GM23338 (cell line): ENCODE data around the gene PUDP. TPM values are rescaled to one million over a fixed set of nuclear protein-coding genes. Genes with fewer than 3 reads are reported as not detected.

Experiments
- ATAC-seq: fragments of 200-7000 bp; cut with Tn5 transposase; 3 replicates; pipeline ENCODE4 v1.9.1; 2020
- DNase-seq: peaks from one replicate; pipeline ENCODE4 v3.0.0-alpha.2; 2015; ENCODE audit warnings: low spot score
- H2AFZ ChIP-seq: fragments of 200-600 bp; sonication (generic); 2 replicates; pipeline ENCODE4 v1.8.0; 2016; ENCODE audit warnings: antibody characterized with exemption, mild to moderate bottlenecking, moderate library complexity
- H3F3A ChIP-seq: fragments of 200-600 bp; sonication (generic); replicated peaks from 2 replicates; pipeline ENCODE4 v1.8.0; 2017; ENCODE audit warnings: antibody characterized with exemption, mixed run types, low read depth
- H3K27ac ChIP-seq: fragments of 200-600 bp; sonication (generic); 2 replicates; pipeline ENCODE4 v1.6.1; 2016; ENCODE audit warnings: low read depth
- H3K27me3 ChIP-seq: fragments of 200-600 bp; sonication (generic); 2 replicates; pipeline ENCODE4 v1.8.0; 2016; ENCODE audit warnings: mild to moderate bottlenecking, mixed run types, moderate library complexity; ENCODE audit not compliant: insufficient read depth
- H3K36me3 ChIP-seq: fragments of 200-600 bp; sonication (generic); 2 replicates; pipeline ENCODE4 v1.8.0; 2016; ENCODE audit warnings: mild to moderate bottlenecking; ENCODE audit not compliant: insufficient read depth
- H3K4me1 ChIP-seq: fragments of 200-600 bp; sonication (generic); 2 replicates; pipeline ENCODE4 v1.8.0; 2016; ENCODE audit warnings: mild to moderate bottlenecking, moderate library complexity; ENCODE audit not compliant: insufficient read depth
- H3K4me2 ChIP-seq: fragments of 200-600 bp; sonication (generic); 2 replicates; pipeline ENCODE4 v1.7.1; 2017; ENCODE audit warnings: mixed run types
- H3K4me3 ChIP-seq: fragments of 200-600 bp; sonication (generic); 2 replicates; pipeline ENCODE4 v1.6.1; 2016; ENCODE audit warnings: mixed run types
- H3K79me2 ChIP-seq: fragments of 200-600 bp; sonication (generic); replicated peaks from 2 replicates; pipeline ENCODE4 v1.8.0; 2017; ENCODE audit warnings: mild to moderate bottlenecking; ENCODE audit not compliant: insufficient read depth
- H3K9me2 ChIP-seq: fragments of 200-600 bp; sonication (generic); 2 replicates; pipeline ENCODE4 v1.8.0; 2017; ENCODE audit not compliant: insufficient read depth
- H4K20me1 ChIP-seq: fragments of 200-600 bp; sonication (generic); replicated peaks from 2 replicates; pipeline ENCODE4 v1.8.0; 2017; ENCODE audit warnings: mild to moderate bottlenecking; ENCODE audit not compliant: insufficient read depth
- H3K27ac Mint-ChIP-seq: 2 replicates; pipeline ENCODE4 v1.8.0; 2020; ENCODE audit warnings: inconsistent platforms, mild to moderate bottlenecking, moderate library complexity, mixed read lengths
- H3K27me3 Mint-ChIP-seq: 3 replicates; pipeline ENCODE4 v1.8.0; 2022; ENCODE audit warnings: low read depth, mild to moderate bottlenecking, moderate library complexity, mixed read lengths, inconsistent platforms; ENCODE audit not compliant: insufficient read depth, poor library complexity
- H3K36me3 Mint-ChIP-seq: 3 replicates; pipeline ENCODE4 v1.8.0; 2021; ENCODE audit warnings: low read depth, mild to moderate bottlenecking, inconsistent platforms, moderate library complexity, mixed read lengths
- H3K4me1 Mint-ChIP-seq: 3 replicates; pipeline ENCODE4 v1.8.0; 2020; ENCODE audit warnings: mild to moderate bottlenecking, inconsistent platforms, mixed read lengths
- H3K4me3 Mint-ChIP-seq: 3 replicates; pipeline ENCODE4 v1.8.0; 2021; ENCODE audit warnings: moderate library complexity, mild to moderate bottlenecking, inconsistent platforms, mixed read lengths
- H3K9me3 Mint-ChIP-seq: 3 replicates; pipeline ENCODE4 v1.8.0; 2020; ENCODE audit warnings: moderate library complexity, mild to moderate bottlenecking, inconsistent platforms, mixed read lengths
- EZH2 ChIP-seq: fragments of 200-600 bp; sonication (generic); IDR thresholded peaks from one replicate; pipeline ENCODE4 v1.8.0; 2017; ENCODE audit warnings: antibody characterized with exemption, mild to moderate bottlenecking, low read depth; ENCODE audit not compliant: unreplicated experiment
- EZH2phosphoT487 ChIP-seq: fragments of 200-600 bp; sonication (generic); IDR thresholded peaks from one replicate; pipeline ENCODE4 v1.8.1; 2018; ENCODE audit warnings: antibody characterized with exemption; ENCODE audit not compliant: unreplicated experiment
- JUNB ChIP-seq: IDR thresholded peaks from one replicate; pipeline ENCODE4 v1.6.1; 2016; ENCODE audit warnings: antibody characterized with exemption; ENCODE audit not compliant: unreplicated experiment
- NANOG ChIP-seq: IDR thresholded peaks from 2 replicates; pipeline ENCODE4 v1.6.1; 2016; ENCODE audit warnings: antibody characterized with exemption, borderline replicate concordance
- STAT1 ChIP-seq: IDR thresholded peaks from one replicate; pipeline ENCODE4 v1.6.1; 2016; ENCODE audit warnings: antibody characterized with exemption; ENCODE audit not compliant: unreplicated experiment
- ZNF114 ChIP-seq: fragments of 250-450 bp; sonication (Bioruptor Pico); IDR thresholded peaks from 2 replicates; pipeline ENCODE4 v1.5.0; 2020; ENCODE audit warnings: mild to moderate bottlenecking, moderate library complexity
- ZNF331 ChIP-seq: fragments of 250-450 bp; sonication (Bioruptor Pico); IDR thresholded peaks from 2 replicates; pipeline ENCODE4 v1.5.0; 2020; ENCODE audit warnings: low read depth, mild to moderate bottlenecking, moderate library complexity
- polyA plus RNA-seq: library from polyadenylated mRNA; unstranded; fragments of >200 nt; fragmentation: Nextera tagmentation; extraction: Ambion mirVana; gene quantifications from 2 replicates; pipeline ENCODE4 v1.2.1, GENCODE V29; 2016
- total RNA-seq: library from RNA; depleted of rRNA; stranded (reverse); fragments of >200 nt; shearing (Covaris generic); gene quantifications from 2 replicates; pipeline ENCODE4 v1.2.3, GENCODE V29; 2014
- TF ChIP-seq, protein P1 (sequence below): fragments of 250-450 bp; sonication (Bioruptor Pico); IDR thresholded peaks from 2 replicates; pipeline ENCODE4 v1.5.0; 2020; ENCODE audit warnings: mild to moderate bottlenecking, moderate library complexity
- TF ChIP-seq, protein P2 (sequence below), 2 experiments: fragments of 200-600 bp in 1 of 2; sonication (generic) in 1 of 2; conservative IDR thresholded peaks; 2 replicates each; pipeline versions ENCODE4 v1.5.1 to v1.6.1; 2016 to 2017; ENCODE audit warnings: antibody characterized with exemption in 2 of 2, low read depth in 2 of 2, mild to moderate bottlenecking in 2 of 2, moderate library complexity in 1 of 2

PUDP gene
- total and polyA plus RNA-seq, 2 experiments from 2014 or later: 17.2 to 22.4 TPM

DNA sequence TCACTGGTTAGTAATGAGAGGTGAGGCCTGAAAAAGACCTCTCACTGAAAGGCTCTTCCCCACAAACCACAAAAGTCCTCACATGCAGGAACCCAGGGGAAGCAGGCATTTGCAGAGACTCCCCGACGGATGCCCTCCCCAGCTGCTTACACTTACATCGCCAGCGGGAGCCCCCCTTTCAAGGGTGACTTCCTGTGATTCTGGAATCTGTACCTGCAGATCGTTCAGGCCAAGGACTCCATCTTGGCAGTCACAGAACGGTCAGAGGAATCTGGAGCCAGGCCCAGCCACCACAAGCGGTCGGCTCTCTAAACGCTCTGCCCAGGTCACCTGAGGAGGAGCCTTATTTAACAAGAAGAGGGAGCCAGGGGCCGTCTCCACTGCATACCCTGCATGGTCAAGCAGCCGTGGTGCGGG lies 71.7 kb downstream of the PUDP start:
- Mint-ChIP-seq H3K36me3 (peaks cover 5% of the 10 kb centered on the region; the same call in 1 of the 3 replicates), H3K27ac (no peak overlapping the region), H3K27me3 (no peaks in the 10 kb centered on the region), H3K4me1 (peaks cover 9% of the 10 kb centered on the region; the same call in 2 of the 3 replicates), H3K9me3 (no peaks in the 10 kb centered on the region), H3K4me3 (no peak overlapping the region)
- ATAC-seq: no peak
- H3F3A ChIP-seq: no peaks in the 10 kb centered on the region
- DNase-seq: no peak
- H3K9me2 ChIP-seq: no peaks in the 10 kb centered on the region
- no peaks in the 10 kb centered on the region for H3K27me3 ChIP-seq
- no peak overlapping the region for H3K4me3 ChIP-seq
- H4K20me1 ChIP-seq: no peaks in the 10 kb centered on the region
- no peak overlapping the region for H3K4me2 ChIP-seq
- H3K27ac ChIP-seq: no peak overlapping the region
- H2AFZ ChIP-seq: no peak overlapping the region
- no peaks in the 10 kb centered on the region for H3K36me3 ChIP-seq
- H3K4me1 ChIP-seq: no peaks in the 10 kb centered on the region
- 0 out of 2 replicates have a peak, but pooled peaks cover 4% of the 10 kb centered on the region for H3K79me2 ChIP-seq
- TF ChIP-seq, protein P1, sequence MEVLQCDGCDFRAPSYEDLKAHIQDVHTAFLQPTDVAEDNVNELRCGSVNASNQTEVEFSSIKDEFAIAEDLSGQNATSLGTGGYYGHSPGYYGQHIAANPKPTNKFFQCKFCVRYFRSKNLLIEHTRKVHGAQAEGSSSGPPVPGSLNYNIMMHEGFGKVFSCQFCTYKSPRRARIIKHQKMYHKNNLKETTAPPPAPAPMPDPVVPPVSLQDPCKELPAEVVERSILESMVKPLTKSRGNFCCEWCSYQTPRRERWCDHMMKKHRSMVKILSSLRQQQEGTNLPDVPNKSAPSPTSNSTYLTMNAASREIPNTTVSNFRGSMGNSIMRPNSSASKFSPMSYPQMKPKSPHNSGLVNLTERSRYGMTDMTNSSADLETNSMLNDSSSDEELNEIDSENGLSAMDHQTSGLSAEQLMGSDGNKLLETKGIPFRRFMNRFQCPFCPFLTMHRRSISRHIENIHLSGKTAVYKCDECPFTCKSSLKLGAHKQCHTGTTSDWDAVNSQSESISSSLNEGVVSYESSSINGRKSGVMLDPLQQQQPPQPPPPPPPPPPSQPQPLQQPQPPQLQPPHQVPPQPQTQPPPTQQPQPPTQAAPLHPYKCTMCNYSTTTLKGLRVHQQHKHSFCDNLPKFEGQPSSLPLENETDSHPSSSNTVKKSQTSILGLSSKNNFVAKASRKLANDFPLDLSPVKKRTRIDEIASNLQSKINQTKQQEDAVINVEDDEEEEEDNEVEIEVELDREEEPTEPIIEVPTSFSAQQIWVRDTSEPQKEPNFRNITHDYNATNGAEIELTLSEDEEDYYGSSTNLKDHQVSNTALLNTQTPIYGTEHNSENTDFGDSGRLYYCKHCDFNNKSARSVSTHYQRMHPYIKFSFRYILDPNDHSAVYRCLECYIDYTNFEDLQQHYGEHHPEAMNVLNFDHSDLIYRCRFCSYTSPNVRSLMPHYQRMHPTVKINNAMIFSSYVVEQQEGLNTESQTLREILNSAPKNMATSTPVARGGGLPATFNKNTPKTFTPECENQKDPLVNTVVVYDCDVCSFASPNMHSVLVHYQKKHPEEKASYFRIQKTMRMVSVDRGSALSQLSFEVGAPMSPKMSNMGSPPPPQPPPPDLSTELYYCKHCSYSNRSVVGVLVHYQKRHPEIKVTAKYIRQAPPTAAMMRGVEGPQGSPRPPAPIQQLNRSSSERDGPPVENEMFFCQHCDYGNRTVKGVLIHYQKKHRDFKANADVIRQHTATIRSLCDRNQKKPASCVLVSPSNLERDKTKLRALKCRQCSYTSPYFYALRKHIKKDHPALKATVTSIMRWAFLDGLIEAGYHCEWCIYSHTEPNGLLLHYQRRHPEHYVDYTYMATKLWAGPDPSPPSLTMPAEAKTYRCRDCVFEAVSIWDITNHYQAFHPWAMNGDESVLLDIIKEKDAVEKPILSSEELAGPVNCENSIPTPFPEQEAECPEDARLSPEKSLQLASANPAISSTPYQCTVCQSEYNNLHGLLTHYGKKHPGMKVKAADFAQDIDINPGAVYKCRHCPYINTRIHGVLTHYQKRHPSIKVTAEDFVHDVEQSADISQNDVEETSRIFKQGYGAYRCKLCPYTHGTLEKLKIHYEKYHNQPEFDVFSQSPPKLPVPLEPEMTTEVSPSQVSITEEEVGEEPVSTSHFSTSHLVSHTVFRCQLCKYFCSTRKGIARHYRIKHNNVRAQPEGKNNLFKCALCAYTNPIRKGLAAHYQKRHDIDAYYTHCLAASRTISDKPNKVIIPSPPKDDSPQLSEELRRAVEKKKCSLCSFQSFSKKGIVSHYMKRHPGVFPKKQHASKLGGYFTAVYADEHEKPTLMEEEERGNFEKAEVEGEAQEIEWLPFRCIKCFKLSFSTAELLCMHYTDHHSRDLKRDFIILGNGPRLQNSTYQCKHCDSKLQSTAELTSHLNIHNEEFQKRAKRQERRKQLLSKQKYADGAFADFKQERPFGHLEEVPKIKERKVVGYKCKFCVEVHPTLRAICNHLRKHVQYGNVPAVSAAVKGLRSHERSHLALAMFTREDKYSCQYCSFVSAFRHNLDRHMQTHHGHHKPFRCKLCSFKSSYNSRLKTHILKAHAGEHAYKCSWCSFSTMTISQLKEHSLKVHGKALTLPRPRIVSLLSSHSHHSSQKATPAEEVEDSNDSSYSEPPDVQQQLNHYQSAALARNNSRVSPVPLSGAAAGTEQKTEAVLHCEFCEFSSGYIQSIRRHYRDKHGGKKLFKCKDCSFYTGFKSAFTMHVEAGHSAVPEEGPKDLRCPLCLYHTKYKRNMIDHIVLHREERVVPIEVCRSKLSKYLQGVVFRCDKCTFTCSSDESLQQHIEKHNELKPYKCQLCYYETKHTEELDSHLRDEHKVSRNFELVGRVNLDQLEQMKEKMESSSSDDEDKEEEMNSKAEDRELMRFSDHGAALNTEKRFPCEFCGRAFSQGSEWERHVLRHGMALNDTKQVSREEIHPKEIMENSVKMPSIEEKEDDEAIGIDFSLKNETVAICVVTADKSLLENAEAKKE (CRISPR knock-in tag): no peak
- TF ChIP-seq, protein P2, sequence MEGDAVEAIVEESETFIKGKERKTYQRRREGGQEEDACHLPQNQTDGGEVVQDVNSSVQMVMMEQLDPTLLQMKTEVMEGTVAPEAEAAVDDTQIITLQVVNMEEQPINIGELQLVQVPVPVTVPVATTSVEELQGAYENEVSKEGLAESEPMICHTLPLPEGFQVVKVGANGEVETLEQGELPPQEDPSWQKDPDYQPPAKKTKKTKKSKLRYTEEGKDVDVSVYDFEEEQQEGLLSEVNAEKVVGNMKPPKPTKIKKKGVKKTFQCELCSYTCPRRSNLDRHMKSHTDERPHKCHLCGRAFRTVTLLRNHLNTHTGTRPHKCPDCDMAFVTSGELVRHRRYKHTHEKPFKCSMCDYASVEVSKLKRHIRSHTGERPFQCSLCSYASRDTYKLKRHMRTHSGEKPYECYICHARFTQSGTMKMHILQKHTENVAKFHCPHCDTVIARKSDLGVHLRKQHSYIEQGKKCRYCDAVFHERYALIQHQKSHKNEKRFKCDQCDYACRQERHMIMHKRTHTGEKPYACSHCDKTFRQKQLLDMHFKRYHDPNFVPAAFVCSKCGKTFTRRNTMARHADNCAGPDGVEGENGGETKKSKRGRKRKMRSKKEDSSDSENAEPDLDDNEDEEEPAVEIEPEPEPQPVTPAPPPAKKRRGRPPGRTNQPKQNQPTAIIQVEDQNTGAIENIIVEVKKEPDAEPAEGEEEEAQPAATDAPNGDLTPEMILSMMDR (conservative IDR thresholded peaks at IDR 0.05; ENCODE audit: low read depth in 2 of 2): no peak
- no peak for TF ChIP-seq STAT1
- TF ChIP-seq ZNF331 (CRISPR knock-in tag): no peak
- TF ChIP-seq EZH2: no peak
- TF ChIP-seq NANOG: no peak
- TF ChIP-seq JUNB: no peak
- TF ChIP-seq EZH2phosphoT487: no peak
- TF ChIP-seq ZNF114 (CRISPR knock-in tag): no peak
